GM21367 (cell line): ENCODE results near the gene ST3GAL6.

Experiments
- ATAC-seq: cut with Tn5 transposase; IDR thresholded peaks from one replicate; pipeline ENCODE4 v1.9.1; 2021; ENCODE audit not compliant: unreplicated experiment

ST3GAL6 gene

GRCh38 chr3:98763076-98763475, at the start of gene ST3GAL6:
Gene ST3GAL6, plus strand, starts transcription at chr3:98763340. Its CDS starts 5,101 bp downstream, at chr3:98768441.
- ATAC-seq: no peak

- ATAC-seq: no peak
These were observed 49.2 kb upstream of the ST3GAL6 start for GRCh38 chr3:98713984-98714383.

DNA sequence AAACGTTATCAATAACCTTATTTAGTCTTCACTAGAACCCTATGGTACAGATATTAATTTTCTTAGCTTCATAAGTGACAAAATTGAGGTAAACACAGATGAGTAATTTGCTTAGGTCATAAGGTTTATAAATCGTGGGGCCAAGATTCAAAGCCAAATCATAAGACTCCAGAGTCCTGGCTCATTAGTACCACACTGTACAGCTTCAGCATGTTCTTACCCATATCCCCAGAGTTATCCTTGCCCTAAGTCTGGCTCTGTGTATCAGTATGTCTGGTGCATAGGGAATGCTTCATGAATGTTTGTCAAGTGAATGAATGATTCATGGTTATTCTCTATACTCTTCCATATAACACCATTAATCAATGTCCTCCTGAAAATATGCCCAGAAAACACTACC, 45.6 kb upstream of the ST3GAL6 start:
- no peak for ATAC-seq

DNA sequence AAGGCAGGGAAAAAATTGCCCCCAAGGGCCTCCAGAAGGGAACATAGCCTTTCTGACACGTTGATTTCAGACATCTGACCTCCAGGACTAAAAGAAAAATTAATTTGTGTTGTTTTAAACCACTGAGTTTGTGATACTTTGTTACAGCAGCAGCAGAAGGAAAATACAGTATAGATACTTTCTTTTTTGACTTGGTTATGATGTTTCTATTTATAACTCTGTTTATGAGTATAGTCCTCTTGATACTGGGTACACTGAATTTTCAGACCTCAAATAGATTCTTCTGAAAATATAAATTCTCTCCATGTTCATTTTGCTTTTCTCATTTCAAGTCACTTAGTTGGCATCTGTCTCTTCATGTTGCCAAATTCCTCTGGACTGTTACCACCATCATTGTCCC, 44.4 kb upstream of the ST3GAL6 start:
- ATAC-seq: no peak

DNA sequence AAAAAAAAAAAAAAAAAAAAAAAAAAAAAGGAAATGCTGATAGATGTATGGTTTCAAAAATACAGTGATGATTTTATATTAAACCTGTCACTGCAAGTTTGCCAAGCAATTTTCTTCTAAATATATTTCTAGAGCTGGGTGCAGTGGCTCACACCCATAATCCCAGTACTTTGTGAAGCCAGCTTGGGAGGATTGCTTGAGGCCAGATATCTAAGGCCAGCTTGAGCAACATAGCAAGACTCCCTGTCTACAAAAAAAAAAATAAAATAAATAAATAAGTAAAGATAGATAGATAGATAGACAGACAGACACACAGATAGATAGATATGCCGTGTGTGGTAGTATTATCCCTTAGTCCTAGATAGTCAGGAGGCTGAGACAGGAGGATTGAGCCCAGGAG, 41.4 kb upstream of the ST3GAL6 start:
- no peak for ATAC-seq

GRCh38 chr3:98722389-98722788, 40.8 kb upstream of the ST3GAL6 start:
- no peak for ATAC-seq

- no peak for ATAC-seq
These were observed 37.8 kb upstream of the ST3GAL6 start for GRCh38 chr3:98725352-98725751.

GRCh38 chr3:98726084-98726483, 37.1 kb upstream of the ST3GAL6 start:
- ATAC-seq: no peak

- ATAC-seq: no peak
These were observed 35.5 kb upstream of the ST3GAL6 start for GRCh38 chr3:98727638-98728037.

GRCh38 chr3:98728672-98729071, 34.5 kb upstream of the ST3GAL6 start:
- no peak for ATAC-seq

GRCh38 chr3:98730338-98730737, 32.8 kb upstream of the ST3GAL6 start:
- ATAC-seq: peak; percentile 32

- no peak for ATAC-seq
These were observed 32.1 kb upstream of the ST3GAL6 start for GRCh38 chr3:98730886-98731537.

DNA sequence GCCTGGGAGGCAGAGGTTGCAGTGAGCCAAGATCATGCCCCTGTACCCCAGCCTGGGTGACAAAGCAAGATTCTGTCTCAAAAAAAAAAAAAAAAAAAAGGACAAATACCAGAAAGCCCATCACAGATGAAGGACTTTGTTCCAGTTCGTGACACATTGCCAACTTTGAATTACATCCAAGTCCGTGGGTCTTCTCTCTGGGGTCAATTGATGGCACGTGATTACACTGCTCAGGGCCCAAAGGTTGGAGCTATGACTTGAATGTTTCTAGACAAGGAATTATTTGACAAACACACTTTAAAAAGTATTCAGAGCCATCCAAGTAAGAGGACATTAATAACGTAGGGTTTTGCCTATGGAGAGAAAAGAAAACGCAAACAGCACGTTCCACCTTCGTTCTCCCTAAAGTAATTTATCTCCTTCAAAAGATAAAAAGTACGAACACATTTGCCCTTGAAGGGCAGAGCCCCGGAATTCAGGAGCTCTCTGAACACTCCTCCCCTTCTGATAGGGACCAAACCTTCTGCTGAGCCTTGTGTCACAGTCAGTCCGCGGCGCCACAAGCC, 31.3 kb upstream of the ST3GAL6 start:
- ATAC-seq: peak; percentile 43

DNA sequence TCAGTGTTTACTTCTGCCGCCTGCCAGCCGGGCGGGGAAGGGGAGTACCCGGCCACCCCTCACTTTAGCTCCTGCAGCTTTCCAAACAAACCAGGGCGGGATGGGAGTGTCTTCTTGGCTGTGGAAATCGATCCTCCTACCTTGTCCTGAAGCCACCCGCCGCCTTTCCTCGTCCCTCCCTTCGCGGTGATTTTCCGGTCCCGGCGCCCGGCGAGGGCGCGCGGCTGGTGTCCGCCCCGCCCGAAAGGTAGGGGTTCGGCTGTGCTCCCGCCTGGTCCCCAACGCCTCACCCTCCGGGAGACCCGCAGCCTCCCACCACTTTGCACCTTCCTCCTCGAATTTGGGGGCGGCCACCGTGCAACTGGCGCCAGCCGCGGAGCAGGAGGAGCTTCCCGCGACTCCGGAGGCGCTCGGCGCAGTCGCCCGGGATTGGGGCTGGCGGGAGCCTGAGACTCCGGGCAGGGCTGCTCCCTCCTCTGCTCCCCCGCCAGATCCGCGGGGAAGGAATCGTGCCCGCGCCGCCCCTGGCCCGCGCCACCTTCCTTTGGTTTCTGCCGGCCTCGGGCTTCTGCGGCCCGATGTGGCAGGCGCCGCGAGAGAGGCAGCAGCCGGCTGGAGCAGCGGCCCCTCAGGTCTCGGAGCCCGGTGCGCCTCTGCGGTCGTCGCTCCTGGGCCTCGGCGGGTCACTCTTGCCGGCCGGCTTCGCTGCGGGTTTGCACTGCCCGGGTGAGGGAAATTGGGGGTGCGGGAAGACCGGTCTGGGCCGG, 30.7 kb upstream of the ST3GAL6 start:
- no peak for ATAC-seq

DNA sequence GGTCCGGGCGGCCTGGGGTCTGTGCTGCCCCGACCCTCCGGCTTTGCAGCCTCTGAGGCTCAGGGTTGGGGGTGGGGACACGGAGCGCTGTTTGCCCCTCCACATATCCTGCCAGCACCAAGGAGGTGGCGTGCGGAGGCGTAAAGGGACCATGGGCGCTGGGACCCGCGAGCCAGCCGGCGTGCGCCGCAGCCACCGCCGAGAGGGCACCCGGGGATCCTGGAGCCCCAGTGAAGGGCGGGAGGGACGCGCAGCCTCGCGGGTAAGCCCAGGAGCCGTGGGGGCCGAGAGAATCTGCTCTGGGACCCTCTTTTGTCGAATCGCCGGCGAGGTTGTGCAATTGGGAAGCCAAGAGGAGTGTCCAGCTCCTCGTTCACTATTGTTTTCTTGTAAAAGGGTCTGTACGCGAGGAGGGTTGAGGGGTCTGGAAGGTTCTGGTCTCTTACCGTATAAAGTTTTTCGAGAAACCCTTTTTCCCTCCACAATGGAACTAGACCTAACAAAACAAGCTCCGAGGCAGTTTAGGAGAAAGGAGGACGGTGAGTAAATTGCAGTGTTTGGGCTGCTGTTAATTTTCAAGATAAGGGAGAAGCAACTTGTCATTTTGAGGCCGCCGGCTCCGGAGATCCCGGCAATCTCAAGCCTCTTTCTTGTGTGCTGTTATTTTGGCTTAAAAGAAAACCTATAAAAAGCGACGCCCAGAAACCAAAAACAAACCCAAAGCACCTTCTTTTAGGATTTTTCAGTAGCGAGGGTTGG, 29.9 kb upstream of the ST3GAL6 start:
- no peak for ATAC-seq

DNA sequence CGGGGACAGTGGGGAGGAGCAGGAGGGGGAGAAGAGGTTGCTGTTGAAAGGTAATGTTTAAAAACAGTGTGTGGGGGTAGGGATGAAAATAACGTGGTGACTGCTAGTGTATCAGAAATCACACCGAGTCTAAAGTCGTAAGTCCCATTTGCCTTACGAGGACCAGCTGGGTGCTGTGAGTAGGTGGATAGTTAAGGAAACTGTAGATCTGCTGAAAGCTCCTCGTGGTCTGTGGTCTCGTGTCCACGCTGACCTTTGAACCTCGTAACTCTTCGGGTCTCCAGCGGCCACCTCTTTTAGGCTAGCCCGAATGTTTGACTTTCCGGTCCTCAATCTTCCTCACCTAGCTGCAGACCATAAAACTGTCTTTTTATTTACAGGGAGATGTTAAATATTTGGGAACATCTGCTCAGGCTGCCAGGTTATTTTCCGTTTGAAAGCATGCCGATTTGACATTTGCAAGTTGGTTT, 29.3 kb upstream of the ST3GAL6 start:
- ATAC-seq: no peak

DNA sequence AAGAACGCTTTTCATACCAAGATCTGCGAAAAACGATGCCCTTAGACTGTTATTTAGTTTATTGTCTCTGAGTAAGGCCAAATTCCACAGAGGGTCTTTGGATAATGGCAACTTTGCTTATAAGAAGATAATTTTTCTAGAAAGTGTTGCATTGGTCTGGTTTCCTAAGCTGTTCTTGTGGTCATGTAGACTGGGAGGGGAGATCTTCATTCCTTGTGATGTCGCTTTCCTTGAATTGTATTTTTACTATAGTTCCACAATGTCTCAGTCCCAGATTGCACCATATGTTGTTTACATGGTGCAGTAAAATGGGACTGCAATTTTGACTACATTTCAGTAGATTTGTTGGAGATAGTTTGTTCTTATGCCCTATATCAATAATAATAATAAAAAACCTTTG, 28.8 kb upstream of the ST3GAL6 start:
- ATAC-seq: no peak

GRCh38 chr3:98734735-98735134, 28.4 kb upstream of the ST3GAL6 start:
- no peak for ATAC-seq

DNA sequence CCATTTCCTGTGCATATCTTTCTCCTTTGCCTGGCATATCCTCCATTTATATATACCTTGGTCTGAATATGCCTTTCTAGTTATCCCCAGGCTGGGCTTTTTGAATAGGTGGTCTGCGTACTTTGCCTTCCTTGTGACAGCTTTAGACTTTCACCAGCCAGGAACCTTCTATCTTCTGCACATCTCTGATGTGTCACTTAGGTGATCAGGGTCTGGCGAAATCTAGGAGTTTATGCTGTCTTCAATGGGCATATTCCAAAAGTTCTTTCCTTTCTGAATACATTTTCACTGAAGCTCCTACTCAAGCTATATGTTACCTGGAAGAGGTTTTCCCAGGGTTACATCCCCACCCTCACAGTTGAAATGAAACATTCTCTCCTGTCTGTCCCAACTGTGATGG, 27.8 kb upstream of the ST3GAL6 start:
- no peak for ATAC-seq

DNA sequence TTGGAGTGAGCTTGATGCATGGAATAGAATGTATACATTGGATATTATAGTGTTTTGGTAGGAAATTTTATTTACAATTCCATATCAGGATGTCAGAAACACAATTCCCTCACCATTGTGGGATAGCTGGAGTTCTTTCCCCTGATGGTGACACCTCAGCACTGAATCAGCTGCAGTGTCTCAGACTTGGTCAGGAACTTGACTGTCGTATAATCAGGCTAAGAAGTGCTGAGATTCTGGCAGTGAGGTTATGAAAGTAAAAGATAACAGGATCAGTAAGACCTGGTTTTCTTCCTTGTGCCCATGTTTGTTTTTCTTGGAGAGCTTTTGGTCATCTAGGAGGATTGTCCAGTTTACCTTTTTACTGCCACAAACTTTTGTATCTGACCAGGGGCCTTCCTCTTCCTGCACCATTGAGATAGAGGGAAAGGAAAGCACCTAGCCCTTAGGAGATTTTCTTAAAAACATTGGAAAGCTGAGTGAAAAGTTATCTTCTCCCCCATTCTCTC, 27.3 kb upstream of the ST3GAL6 start:
- no peak for ATAC-seq

- no peak for ATAC-seq
These were observed 25.8 kb upstream of the ST3GAL6 start for GRCh38 chr3:98737301-98737700.
